SU-DHL-6 (cell line): Measurements from ENCODE around the gene PLD5.

Experiments used
- CTCF ChIP-seq: fragments of 200-600 bp; sonication (generic); IDR thresholded peaks from one replicate; pipeline ENCODE4 v1.5.1; 2017; ENCODE audit warnings: antibody characterized with exemption, mild to moderate bottlenecking, low read length, moderate library complexity; ENCODE audit not compliant: insufficient read depth, poor library complexity, severe bottlenecking
- EZH2phosphoT487 ChIP-seq: fragments of 200-600 bp; sonication (generic), shearing (Covaris generic); conservative IDR thresholded peaks from 2 replicates; pipeline ENCODE4 v1.6.1; 2018; ENCODE audit warnings: mild to moderate bottlenecking, antibody characterized with exemption, low read length, moderate library complexity, mixed read lengths

DNA sequence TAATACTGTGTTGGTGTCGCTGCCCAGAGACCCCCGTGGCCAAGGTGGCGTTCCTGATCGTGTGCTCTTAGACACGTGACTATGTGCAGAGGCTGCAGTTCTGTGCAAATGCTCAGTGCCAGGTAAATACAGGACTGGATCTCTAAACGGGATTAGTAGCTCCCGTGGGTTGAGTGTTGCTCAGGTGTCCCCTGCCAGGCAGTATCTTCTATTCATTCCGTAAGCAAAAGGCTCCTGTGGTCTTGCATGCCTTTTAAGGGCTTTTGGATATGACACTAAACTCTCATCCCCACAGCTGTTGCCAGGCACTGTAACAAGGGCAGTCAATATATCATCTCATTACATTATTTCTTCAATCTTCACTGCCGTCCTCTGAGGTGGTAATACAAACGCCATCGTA, 431.4 kb downstream of the PLD5 start:
- TF ChIP-seq CTCF, result no peak
- TF ChIP-seq EZH2phosphoT487, result no peak
